ENCODE data around the gene KRT75.

DNA sequence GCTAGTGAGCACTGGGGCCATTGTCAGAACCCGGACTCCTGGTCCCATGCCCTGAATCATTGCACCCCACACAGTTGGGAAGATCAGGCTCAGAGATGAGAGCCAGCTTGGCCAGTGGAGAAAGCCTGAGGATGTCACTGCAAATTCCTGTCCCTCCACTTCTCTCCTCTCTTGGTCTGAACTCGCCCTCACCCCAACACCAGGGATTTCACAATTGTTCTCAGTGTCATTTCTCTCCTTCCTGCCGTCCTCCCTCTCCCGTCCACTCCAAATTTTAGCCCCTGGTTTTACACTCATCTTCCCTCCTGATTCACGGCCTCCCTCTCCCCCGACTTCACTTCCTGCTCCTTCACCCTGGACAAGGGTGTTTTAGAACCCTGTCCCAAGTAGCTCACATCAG, 11.1 kb downstream of the KRT75 start:
- TF ChIP-seq, protein P1, sequence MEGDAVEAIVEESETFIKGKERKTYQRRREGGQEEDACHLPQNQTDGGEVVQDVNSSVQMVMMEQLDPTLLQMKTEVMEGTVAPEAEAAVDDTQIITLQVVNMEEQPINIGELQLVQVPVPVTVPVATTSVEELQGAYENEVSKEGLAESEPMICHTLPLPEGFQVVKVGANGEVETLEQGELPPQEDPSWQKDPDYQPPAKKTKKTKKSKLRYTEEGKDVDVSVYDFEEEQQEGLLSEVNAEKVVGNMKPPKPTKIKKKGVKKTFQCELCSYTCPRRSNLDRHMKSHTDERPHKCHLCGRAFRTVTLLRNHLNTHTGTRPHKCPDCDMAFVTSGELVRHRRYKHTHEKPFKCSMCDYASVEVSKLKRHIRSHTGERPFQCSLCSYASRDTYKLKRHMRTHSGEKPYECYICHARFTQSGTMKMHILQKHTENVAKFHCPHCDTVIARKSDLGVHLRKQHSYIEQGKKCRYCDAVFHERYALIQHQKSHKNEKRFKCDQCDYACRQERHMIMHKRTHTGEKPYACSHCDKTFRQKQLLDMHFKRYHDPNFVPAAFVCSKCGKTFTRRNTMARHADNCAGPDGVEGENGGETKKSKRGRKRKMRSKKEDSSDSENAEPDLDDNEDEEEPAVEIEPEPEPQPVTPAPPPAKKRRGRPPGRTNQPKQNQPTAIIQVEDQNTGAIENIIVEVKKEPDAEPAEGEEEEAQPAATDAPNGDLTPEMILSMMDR (IDR thresholded peaks at IDR 0.05), result no peak
- TF ChIP-seq TCF7 (CRISPR knock-in tag; IDR thresholded peaks at IDR 0.05; ENCODE audit: low read depth) (no peak), GTF2I (CRISPR knock-in tag; conservative IDR thresholded peaks at IDR 0.05) (no peak), NR2C2 (CRISPR knock-in tag; IDR thresholded peaks at IDR 0.05) (no peak), NFE2L1 (CRISPR knock-in tag; IDR thresholded peaks at IDR 0.05) (no peak), JUN (CRISPR knock-in tag; IDR thresholded peaks at IDR 0.05) (no peak), STAT6 (CRISPR knock-in tag; conservative IDR thresholded peaks at IDR 0.05; ENCODE audit: low read depth) (no peak)
